Hepatic stellate cell (primary cell): Measurements from ENCODE around the gene TUBGCP2.

ENCODE experiments used
- DNase-seq: peaks from one replicate; pipeline ENCODE4 v3.0.0; 2011; ENCODE audit warnings: low spot score

Gene TUBGCP2

DNA sequence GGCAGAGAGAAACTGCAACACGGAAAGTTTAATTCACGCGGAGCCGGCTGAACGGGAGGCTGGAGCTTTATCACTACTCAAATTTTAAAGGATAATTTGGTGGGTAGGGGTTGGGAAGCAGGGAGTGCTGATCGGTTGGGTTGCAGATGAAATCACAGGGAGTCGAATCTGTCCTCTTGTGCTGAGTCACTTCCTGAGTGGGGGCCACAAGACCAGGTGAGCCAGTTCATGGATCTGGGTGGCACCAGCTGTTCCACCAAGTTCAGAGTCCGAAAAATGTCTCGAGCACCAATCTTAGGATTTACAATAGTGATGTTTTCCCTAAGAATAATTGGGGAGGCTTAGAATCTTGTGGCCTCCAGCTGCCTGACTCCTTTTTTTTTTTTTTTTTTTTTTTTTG is 34.9 kb upstream of the TUBGCP2 start:
- no peak for DNase-seq

DNA sequence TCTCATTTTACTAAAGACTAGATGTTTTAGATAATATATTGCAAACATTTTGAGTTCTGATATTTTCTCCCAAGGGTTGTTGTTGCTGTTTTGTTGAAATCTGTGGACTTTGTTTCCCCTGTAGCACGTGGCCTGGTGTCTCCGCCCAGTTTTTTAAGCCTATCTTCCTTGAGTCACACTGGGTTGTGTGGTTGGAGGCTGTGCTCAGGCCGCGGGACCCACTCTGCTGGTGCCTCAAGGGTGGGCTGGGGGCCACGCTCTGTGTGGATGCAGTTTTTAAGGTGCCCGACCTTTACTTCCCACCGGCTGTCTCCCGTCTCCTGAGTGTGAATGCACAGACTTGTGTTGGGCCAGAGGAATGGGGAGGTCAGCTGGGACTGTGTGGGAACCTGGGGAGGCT is 34.3 kb upstream of the TUBGCP2 start:
- DNase-seq, result no peak

DNA sequence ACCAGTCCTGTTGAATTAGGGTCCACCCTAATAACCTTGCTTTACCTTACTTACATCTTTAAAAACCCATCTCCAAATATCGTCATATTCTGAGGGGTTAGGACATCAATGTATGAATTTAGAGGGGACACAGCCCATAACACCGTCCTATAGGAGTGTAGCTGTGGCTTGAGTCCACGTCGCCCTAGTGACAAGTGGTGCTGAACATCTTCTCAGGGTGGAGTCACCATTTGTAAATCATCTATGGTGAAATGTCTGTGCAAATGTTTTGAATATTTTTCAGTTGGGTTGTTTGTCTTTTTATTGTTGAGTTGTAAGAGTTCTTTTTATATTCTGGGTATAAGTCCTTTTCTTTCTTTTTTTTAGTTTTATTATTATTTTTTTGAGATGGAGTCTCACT is 33.3 kb upstream of the TUBGCP2 start:
- no peak for DNase-seq

DNA sequence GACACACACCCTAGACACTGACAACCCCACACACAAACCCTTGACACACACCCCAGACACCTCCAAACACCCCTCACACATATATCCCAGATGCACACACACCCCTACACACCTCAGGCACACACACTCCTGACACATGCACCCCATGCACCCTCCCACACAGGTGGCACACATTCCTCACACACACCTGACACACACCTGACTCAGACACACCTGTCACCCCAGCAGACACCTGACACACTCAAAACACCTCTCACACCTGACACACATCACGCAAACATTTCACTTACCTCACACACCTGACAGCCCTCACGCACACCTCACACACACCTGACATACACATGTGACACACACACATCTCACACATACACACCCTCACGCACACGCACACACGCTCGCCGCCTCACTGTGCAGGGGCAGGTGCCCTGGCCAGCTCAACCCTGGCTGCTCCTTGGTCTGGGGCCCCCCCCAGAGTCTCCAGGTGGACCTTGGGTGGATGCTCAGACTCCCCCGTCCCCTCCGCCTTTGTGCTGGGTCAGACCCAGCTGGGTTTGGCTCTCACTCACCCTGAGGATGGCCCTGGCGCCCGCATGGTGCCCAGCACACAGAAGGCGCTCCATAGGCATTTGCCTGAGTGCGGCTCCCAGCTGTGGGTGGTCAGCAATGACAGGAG is 31.2 kb upstream of the TUBGCP2 start:
- no peak for DNase-seq

DNA sequence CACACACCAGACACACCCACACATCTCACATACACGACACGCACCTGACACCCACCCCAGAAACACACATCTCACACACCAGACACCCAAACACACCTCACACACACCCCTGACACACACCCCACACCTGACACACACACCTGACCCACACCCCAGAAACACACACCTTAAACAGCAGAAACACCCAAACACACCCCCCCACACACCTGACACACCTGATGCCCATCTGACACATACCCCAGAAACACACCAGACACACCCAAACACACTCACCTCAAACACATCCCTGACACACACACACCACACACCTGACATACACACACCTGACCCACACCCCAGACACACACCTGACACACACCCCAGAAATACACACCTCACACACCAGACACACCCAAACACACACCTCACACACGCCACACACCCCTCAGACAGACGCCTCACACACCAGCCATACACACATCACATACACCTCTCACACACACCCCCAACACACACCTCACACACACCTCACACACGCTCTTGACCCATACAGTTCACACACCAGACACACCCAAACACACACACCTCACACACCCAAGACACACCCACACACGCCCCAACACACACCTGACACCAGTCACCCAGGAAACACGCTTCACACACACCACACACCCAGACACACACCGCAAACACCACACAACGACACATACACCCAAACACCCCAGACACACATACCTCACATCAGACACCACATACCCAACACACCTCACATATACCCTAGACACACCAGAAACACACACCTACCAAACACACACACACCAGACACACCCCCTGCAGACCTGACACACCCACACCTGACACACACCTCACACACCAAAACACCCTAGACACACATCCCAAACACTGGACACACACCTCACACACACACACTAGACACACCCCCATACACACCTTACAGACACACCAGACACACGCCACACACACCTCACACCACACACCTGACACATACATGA is 29.7 kb upstream of the TUBGCP2 start:
- no peak for DNase-seq

DNA sequence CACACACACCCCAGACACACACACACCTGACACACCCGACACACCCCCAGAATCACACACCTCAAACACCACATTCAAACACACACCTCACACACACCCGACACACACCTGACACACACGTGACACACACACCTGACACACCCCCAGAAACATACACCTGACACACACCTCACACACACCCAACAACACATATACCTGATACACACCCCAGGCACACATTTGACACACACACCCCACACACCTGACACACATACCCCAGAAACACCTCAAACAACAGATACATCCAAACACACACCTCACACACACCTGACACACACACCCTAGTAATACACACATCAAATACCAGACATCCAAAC is 28.7 kb upstream of the TUBGCP2 start:
- DNase-seq, result no peak

DNA sequence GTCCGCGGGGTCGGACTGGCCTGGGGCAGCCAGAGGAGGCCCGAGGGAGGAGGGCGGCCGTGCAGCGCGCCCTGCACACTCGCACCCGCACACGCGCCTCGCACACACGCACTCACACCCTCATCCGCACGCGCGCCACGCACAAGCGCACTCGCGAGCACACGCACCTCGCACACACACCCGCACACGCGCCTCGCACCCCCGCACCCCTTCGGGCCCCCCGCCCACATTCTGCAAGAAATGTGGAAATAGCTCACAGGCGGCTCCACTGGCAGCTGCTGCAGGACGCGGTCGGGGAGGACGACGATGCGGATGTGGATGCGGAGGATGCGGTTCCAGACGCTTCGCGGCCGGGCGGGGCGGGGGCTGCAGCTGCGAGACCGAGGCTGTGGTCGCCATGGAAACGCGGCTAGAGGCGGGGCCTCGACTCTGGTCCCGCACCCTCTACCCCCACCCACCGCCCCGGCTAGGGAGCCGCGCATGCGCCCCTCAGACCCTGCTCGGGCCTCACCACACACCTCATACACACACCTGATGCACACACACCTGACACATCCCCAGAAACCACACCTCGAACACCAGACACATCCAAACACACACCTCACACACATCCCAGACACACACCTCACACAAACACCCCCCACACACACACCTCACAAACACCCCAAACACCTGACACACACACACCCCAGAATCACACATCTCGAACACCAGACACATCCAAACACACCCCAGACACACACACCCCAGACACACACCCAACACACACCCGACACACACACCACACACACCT is 28.1 kb upstream of the TUBGCP2 start, which contains the start of gene CALY:
Gene CALY (minus strand): TSS at position 320 of the 793 bp plus-strand sequence. CDS start 7,907 bp downstream, outside the sequence.
- DNase-seq, result no peak

DNA sequence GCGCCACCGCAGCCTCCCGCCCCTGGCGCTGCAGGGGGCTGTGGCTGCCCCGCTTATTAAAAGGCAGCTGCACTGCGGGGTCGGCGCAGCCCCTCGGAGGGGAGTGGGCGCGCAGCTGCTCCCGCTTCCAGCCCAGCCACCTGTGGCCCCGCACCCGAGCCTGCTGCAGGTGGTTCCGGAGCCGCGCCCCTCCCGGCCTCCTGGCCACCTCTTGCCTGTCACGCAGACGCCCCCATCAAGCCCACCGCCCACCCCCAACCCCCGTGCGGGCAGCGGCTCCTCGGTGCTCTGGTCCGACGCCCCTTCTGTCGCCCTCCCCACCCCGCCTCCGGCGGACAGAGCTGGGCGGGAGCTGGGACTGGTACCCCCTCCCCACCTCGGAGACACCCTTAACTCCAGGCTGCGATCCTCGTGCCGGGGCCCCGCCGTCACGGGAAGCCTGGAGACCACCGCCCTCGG is 27.5 kb upstream of the TUBGCP2 start:
- DNase-seq, result no peak

DNA sequence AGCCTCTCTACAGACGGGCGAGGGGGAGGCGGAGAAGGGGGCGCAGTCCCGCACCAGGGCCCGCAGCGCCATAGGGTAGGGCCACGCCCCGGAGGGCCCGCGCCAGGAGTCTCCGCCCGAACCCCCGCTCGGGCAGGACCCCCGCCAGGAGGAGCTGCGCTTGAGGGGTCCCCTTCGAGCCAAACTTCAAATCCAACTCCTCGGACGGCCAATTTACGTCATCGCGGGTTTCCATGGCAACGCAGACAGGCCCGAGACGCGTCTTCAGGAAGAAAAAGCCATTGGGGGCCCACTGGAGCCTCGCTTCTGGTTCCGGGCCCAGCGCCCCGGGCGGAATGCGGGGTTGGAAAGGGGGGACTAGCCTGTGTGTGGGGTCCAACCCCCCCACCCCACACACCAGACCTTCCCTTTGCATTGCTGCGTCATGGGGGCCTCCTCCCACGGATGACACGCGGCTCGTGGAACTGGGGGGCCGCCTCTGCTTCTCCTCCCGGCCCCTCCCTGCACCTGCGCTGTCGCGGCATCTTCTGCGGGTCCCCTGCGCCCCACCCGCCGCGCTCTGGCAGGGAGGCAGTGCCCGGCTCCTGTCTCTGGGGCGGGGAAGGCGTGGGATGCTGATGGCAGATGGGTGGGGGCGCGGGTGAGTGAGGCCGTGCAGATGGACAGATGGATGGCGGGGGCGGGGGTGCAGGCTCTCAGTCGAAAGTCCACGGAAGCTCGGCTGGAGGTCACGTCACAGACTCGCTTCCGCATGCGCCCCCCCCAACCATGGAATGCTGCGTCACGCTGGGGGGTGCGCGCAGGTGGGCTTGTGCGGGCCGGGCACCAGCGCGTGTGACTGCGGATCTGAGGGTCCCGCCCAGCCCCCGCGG is 26.8 kb upstream of the TUBGCP2 start:
- peak; percentile 83 for DNase-seq

DNA sequence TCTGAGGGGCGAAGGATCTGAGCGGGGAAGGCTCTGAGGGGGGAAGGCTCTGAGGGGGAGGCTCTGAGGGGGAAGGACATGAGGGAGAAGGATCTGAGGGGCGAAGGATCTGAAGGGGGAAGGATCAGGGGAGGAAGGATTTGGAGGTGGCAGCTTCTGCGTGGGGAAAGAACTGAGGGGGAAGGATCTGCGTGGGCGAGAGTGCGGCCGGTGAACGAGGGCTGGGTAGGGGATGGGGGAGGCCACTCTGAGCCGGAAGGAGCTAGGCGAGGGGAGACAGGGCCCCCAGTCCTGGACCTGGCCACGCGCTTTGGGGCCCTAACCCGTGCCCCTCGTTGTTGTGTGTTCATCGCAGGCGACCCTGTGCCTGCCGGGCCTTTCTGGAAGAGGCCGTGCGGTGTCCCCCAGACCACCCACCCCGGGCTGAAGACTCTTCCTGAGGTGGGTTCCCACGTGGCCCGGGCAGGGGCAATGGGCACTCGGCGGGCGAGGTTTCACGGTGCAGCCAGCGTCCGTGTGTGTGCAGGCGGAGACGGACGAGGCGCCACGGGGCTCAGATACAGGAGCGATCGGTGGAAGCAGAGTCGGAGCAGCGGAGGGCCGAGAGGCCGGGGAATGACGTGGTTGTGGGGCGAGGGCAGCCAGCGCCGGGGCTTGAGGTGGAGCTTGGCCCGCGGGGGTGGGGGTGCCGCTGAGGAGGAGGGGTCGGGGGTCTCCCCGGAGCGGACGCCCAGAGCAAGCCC is 26.0 kb upstream of the TUBGCP2 start:
- DNase-seq, result peak; percentile 59

DNA sequence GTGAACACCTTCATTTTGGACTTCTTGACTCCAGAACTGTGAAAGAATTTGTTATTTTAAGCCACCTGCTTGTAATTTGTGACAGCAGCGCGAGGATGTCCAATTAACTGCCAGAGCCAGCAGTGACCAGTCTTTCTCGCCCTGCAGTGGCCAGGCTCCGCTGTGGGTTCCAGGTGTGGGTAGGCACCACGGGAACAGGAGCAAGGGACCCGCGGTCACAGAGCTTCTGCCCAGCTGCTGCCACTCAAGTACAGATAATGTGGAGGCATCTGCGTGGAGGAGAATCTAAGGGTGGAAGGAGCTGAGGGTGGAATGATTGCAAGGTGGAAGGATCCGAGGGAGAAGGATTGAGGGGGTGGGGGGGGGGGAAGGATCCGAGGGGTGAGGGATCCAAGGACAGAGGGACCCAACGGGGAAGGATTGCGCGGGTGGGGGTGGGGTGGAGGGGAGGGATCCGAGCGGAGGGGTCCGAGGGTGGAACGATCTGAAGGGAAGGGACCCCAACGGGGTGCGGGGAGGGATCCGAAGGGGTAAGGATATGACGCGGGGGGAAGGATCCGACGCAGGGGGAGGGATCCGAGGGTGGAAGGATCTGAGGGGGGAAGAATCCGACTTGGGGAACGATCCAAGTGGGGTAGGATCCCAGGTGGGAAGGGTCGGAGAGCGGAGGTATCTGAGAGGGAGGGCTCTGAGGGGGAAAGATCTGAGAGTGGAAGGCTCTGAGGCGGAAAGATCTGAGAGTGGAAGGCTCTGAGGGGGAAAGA is 24.4 kb upstream of the TUBGCP2 start:
- DNase-seq, result no peak

DNA sequence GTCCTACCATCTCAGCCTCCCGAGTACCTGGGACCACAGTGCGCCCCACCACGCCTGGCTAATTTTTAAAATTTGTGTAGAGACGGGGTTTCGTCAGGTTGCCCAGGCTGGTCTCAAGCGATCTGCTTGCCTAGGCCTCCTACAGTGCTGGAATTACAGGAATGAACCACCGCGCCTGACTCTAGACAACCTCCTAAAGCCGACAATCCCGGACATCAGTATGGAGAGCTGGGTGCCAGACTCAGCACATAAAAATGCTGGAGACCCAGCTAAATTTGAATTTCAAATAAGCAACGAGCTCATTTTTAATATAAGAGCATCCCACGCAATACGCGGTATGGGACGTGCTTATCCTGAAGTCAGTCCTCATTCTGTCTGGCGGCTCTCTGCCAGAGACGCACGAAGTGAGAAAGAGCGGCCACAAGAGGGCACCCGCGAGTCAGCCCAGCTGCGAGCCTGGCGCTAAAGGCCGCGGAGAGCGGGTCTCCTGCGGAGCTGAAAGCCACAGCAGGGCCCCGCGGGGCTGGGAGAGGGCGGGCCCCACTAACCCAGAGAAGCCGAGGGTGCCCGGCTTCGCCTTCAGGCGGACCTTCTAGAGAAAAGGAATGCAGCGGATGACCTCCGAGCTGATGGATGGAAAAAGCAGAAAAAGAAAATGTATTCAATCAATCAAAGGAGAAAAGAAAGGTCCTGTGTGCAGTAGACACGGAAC is 21.0 kb upstream of the TUBGCP2 start:
- peak; percentile 92 for DNase-seq

DNA sequence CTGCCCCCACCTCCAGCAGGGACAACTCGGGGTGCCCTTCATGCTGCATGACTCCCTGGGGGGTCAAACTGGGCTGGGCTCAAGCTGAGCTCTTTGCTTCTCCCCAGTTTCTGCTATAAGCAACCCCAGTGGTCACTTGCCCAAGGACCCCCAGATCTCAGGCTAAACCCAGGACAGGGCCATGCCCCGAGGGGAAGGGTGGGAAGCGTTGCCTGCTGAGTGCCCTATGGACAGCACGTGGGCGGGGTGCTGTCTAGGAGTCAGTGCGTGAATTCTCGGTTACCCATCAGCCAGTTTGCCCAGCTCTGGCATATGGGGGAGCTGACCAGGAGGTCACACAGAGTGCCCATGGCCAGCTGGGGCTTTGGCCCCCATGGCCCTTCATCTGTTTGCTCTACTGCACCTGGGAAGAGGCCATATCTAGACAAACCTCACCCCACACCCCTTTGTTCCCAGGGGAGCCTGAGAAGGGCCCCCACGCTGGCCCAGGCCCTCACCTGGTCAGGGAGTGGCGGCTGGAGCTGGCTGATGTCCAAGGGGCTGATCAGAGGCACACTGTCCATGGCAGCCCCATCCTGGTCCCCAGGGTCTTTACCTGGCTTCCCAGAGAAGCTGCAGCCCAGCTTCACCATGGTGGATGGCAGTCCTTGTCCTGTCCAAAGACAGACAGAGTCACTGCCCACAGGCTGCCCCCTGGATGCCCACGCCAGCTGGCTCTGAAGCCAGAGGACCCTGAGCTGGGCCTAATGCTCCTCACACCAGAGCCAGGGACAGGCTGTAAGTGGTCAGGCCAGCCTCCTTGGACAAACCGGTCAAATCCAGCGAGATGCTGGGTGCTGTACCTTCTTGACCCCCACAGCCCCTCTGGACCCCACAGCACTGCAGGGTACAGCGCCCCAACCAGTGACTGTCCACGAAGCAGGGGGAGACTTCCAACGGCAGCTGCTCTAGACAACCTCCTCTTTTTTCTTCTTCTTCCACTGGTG is 20.0 kb upstream of the TUBGCP2 start:
- no peak for DNase-seq

DNA sequence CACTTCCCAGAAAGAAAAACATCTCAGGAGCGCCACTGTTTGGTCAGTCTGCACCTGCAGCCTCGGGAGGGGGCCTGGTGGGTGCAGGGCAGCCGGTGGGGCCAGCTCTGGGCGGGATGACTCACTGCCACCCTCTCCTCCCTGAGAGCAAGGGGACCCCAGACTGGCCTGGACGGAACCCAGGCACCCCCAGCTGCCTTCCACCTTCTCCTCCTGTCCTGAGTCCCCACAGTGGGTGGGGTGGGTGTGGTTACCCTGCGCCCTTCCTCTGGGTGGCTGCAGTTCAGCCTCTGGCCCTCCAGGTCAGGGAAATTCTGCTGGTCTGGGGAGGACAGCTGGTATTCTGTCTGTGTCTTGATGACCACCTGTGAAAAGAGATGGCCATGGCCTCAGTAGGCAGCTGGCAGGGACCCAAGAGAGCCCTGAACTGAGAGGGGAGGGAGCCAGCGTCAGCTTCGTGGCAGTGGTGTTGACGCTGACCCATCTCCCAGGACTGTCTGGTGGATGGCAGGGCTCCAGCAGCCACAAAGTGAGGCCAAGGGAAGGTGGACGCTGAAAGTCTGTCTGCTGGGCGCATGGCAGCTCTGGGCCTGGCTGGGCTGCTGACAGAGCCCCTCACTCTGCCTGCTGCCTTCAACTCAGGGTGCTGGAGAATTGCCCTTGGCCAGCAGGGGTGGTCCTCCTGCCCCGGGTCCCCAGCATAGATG is 19.1 kb upstream of the TUBGCP2 start:
- peak; percentile 53 for DNase-seq

DNA sequence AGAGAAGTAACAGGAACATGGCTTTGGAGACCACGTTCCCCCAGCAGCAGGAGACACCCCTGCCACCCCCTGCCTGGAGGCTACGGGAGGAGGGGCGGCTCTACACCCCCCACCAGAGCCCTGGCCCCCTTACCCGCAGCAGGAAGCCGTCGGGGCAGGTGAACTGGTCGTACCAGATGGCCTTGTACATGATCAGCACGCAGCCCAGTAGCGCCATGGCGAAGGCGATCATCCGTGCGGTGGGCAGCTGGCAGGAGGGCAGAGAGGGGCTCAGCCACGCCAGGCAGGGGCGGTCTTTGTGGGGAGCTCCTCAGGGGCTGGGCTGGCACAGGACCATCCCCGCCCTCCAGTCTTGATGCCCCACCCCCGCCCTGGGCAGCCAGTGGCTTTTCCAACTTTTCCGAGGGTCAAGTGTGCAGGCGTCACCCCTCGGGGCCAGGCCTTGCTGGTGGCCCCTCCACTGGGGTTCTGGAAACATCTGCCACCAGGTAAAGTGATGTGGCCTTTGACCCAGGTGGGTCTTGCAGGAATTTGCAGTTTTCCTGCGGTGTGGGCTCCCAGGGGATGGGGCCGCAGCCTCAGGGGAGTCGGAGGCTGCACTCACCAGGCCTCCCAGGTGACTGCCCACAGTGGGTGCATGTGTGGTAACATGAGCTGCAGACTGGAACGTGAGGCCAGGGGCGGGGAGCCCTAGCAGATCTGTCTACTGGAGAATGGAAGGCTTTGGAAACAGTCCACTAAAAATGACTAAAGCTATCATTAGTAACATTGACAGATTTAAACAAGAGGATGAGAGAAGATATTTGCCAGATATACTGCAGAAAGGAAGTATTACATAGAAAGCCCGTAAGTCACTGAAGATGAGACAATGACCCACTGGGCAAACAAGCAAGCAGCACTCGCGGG is 18.3 kb upstream of the TUBGCP2 start:
- DNase-seq, result peak; percentile 34

DNA sequence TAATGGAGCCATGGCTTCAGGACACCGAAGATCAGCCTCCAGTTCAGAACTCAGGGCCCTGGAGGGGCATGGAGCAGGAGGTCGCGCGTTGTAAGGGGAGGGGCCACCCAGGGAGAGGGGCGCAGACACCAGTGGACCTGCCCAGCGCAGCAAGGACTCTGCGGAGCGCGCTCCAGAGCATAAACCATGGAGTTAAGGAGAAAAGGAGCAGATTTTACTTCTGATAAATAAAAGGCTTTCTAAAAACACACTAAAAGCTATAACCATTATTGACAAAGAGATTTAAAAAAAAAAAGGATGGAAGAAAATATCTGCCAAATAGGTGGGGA is 17.5 kb upstream of the TUBGCP2 start:
- DNase-seq, result no peak
